AG04450 (cell line): ENCODE data around the gene SPAG6. TPM values are rescaled to one million over a fixed set of nuclear protein-coding genes. Genes with fewer than 3 reads are reported as not detected.

ENCODE experiments used
- CTCF ChIA-PET: fragments of 300-600, 350-600 bp; formaldehyde crosslinking; extraction: SDS; loops from one replicate; lab custom pipeline; 2022; ENCODE audit warnings: antibody characterized with exemption, inconsistent platforms; lab: Charles Lee
- POLR2A ChIA-PET: fragments of 350-600 bp; formaldehyde crosslinking; extraction: SDS; loops from one replicate; lab custom pipeline; 2021; ENCODE audit warnings: antibody characterized with exemption, inconsistent platforms; lab: Yijun Ruan, JAX
- DNase-seq: peaks from one replicate; pipeline ENCODE4 v3.0.0-alpha.2; 2011; ENCODE audit warnings: low read depth, low spot score
- H3K27ac ChIP-seq: one replicate; pipeline ENCODE4 v1.5.1; 2012; ENCODE audit warnings: low read depth, low read length, control low read depth
- H3K27me3 ChIP-seq: one replicate; pipeline ENCODE4 v1.6.0; 2012; ENCODE audit warnings: low read length; ENCODE audit not compliant: control insufficient read depth, insufficient read depth
- H3K4me3 ChIP-seq: 2 replicates; pipeline ENCODE4 v1.5.1; 2011; ENCODE audit warnings: mild to moderate bottlenecking, low read depth, low read length, control low read depth
- H3K9me3 ChIP-seq: 2 replicates; pipeline ENCODE4 v1.5.1; 2012; ENCODE audit warnings: low read length; ENCODE audit not compliant: control insufficient read depth, insufficient read depth
- CTCF ChIP-seq: IDR thresholded peaks from 2 replicates; pipeline ENCODE4 v1.5.1; 2011; ENCODE audit warnings: low read depth, low read length, control low read depth, inconsistent platforms
- polyA plus RNA-seq: library from polyadenylated mRNA; depleted of rRNA; stranded (reverse); fragments of >200 nt; gene quantifications from 2 replicates; pipeline ENCODE4 v1.2.3, GENCODE V29; 2011

Gene SPAG6
- polyA plus RNA-seq, 1 experiment, result not detected

- CTCF ChIA-PET, result interaction anchor here (1.5 kb wide), 1 partner anchor 829 kb away, joined by 4 read pairs; no protein-coding TSS in a partner anchor
- POLR2A ChIA-PET, result interaction anchor here (1.1 kb wide), 1 partner anchor 8 kb away, joined by 3 read pairs; the partner anchor contains the start of gene COMMD3
- no peak for DNase-seq
- H3K27me3 ChIP-seq, result peaks cover 17% of the 10 kb centered on the region
- no peak overlapping the region for H3K27ac ChIP-seq
- H3K4me3 ChIP-seq, result no peak overlapping the region
- TF ChIP-seq CTCF, result no peak
- no peaks in the 10 kb centered on the region for H3K9me3 ChIP-seq
Measured at GRCh38 chr10:22324413-22324812, 20.9 kb upstream of the SPAG6 start.

- no peak for DNase-seq
- CTCF ChIA-PET, result interaction anchor here (1.5 kb wide), 1 partner anchor 829 kb away, joined by 4 read pairs; no protein-coding TSS in a partner anchor
- H3K27me3 ChIP-seq, result peaks cover 17% of the 10 kb centered on the region
- no peak for TF ChIP-seq CTCF
- no peak overlapping the region for H3K27ac ChIP-seq
- no peaks in the 10 kb centered on the region for H3K9me3 ChIP-seq
- H3K4me3 ChIP-seq, result peak overlapping the region; percentile 59
- POLR2A ChIA-PET, result interaction anchor here (1.1 kb wide), 1 partner anchor 9 kb away, joined by 3 read pairs; the partner anchor contains the start of gene COMMD3
Measured at GRCh38 chr10:22324893-22325271, 20.4 kb upstream of the SPAG6 start.

GRCh38 chr10:22325272-22326144, 19.8 kb upstream of the SPAG6 start:
- H3K4me3 ChIP-seq, result peak overlapping the region; percentile 64
- no peaks in the 10 kb centered on the region for H3K9me3 ChIP-seq
- peak overlapping the region; percentile 53 for H3K27ac ChIP-seq
- no peak for TF ChIP-seq CTCF
- DNase-seq, result peak; percentile 38
- ChIA-PET POLR2A (interaction anchor here (1.1 to 1.3 kb wide), 2 partner anchors 10 to 15 kb away, joined by 3 to 4 read pairs; partner anchors contain the start of gene COMMD3), CTCF (interaction anchor here (0.9 kb wide), 2 partner anchors 13 to 664 kb away, joined by 3 read pairs; no protein-coding TSS in a partner anchor)
- peaks cover 17% of the 10 kb centered on the region for H3K27me3 ChIP-seq

- ChIA-PET POLR2A (interaction anchor here (1.3 kb wide), 1 partner anchor 14 kb away, joined by 4 read pairs; no protein-coding TSS in a partner anchor), CTCF (interaction anchor here (0.7 to 0.9 kb wide), 3 partner anchors 12 to 663 kb away, joined by 3 read pairs; no protein-coding TSS in a partner anchor)
- TF ChIP-seq CTCF, result no peak
- DNase-seq, result no peak
- Histone ChIP-seq H3K27ac (peak overlapping the region; percentile 53), H3K27me3 (peaks cover 17% of the 10 kb centered on the region), H3K4me3 (peak overlapping the region; percentile 64), H3K9me3 (no peaks in the 10 kb centered on the region)
Measured at GRCh38 chr10:22326145-22326702, 19.1 kb upstream of the SPAG6 start.

GRCh38 chr10:22329150-22329549, 16.1 kb upstream of the SPAG6 start:
- ChIA-PET POLR2A (no interaction called here), CTCF (no interaction called here)
- Histone ChIP-seq H3K4me3 (no peak overlapping the region), H3K9me3 (peaks cover 5% of the 10 kb centered on the region), H3K27me3 (peaks cover 5% of the 10 kb centered on the region), H3K27ac (no peak overlapping the region)
- DNase-seq, result no peak
- TF ChIP-seq CTCF, result no peak
